MM.1S (cell line): ENCODE data around the gene MAP3K15.

Experiments used
- EZH2 ChIP-seq: fragments of 300-600 bp; sonication (generic); optimal IDR thresholded peaks from 2 replicates; pipeline ENCODE3; 2017; ENCODE audit warnings: low read depth, mild to moderate bottlenecking, antibody characterized with exemption, low read length, mixed read lengths
- TF ChIP-seq, protein P1 (sequence below): fragments of 300-600 bp; sonication (generic); IDR thresholded peaks from 2 replicates; pipeline ENCODE4 v1.5.1; 2016; ENCODE audit warnings: antibody characterized with exemption, low read length, mixed read lengths

DNA sequence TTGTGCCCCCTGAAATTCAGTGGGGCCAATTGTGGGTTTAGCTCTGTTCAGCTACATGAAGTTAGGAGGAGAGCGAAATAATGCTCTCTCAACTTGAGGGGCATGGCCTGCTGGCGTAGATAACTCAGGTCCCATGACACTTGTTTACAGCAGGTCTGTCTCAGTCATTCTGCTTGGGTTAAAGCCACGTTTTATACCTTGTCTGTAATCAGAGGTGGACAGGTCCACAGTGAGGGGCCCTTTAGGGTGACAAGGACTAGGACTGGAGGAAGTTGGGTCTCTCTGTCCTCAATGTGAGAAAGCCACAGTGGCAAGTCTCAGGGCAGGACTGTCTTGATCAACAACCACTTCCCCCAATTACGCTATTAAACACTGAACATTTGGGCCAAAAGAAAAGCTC, 122.6 kb downstream of the MAP3K15 start:
- TF ChIP-seq, protein P1, sequence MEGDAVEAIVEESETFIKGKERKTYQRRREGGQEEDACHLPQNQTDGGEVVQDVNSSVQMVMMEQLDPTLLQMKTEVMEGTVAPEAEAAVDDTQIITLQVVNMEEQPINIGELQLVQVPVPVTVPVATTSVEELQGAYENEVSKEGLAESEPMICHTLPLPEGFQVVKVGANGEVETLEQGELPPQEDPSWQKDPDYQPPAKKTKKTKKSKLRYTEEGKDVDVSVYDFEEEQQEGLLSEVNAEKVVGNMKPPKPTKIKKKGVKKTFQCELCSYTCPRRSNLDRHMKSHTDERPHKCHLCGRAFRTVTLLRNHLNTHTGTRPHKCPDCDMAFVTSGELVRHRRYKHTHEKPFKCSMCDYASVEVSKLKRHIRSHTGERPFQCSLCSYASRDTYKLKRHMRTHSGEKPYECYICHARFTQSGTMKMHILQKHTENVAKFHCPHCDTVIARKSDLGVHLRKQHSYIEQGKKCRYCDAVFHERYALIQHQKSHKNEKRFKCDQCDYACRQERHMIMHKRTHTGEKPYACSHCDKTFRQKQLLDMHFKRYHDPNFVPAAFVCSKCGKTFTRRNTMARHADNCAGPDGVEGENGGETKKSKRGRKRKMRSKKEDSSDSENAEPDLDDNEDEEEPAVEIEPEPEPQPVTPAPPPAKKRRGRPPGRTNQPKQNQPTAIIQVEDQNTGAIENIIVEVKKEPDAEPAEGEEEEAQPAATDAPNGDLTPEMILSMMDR: no peak
- TF ChIP-seq EZH2: no peak
